8988T (cell line): Measurements from ENCODE around the gene KMT2D.

Experiments used
- DNase-seq: peaks from one replicate; pipeline ENCODE4 v3.0.0; 2011

KMT2D gene

DNA sequence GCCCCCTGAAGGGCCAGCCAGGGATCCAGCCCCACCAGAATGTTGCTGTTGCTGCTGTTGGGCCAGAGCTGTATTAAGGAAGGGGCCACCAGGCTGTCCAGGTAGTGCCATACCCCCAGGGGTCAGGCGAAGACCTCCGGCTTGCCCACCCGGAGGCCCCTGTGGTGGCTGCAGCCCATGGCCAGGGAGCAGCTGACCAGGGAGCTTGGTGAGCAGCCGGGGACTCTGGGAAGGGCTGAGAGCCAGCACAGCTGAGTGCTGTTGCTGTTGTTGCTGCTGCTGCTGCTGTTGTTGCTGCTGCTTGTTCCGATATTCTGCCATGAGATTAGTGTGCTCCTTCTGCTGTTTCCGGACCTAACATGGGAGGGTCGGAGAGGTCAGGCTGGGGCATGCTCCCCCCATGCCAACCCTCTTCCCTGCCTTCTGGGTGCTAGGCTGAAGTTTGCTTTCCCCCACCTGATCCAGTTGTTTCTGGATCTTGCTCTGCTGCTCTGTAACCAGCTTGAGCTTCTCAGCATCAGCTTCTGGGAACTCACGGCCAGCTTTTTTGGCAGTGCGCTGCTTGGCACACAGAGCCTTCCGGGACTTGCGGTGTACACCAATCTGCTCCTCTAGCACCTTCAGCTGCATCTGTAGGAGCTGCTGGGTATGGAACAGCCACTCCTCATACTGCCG is 26.8 kb downstream of the KMT2D start:
- DNase-seq: no peak

DNA sequence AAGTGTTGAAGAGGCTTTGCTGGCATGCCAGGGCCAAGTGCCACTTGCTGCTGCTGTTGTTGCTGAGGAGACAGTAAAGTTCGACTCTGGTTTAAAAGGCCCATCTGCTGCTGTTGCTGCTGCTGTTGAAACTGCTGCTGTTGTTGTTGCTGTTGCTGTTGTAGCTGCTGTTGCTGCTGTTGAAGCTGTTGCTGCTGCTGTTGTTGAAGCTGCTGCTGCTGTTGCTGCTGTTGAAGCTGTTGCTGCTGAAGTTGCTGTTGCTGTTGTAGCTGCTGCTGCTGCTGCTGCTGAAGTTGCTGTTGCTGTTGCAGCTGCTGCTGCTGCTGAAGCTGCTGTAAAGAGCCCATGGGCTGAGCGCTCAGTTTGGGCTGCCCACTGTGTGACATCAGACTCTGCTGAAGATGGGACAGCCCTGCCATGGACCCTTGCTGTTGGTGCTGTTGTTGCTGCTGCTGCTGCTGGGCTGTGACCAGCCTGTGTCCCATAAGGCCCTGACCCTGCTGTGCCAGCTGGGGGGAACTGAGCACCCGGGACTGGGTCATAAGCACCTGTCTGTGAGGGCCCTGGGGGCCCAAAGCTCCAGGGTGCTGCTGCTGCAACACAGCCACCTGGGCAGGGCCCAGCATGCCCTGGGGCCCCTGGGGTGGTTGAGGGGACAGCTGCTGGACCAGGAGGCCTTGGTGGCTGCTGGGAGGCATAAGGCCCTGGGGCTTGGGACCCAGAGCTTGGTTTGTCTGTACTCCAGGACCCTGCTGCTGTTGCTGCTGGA is 27.7 kb downstream of the KMT2D start:
- DNase-seq: no peak

DNA sequence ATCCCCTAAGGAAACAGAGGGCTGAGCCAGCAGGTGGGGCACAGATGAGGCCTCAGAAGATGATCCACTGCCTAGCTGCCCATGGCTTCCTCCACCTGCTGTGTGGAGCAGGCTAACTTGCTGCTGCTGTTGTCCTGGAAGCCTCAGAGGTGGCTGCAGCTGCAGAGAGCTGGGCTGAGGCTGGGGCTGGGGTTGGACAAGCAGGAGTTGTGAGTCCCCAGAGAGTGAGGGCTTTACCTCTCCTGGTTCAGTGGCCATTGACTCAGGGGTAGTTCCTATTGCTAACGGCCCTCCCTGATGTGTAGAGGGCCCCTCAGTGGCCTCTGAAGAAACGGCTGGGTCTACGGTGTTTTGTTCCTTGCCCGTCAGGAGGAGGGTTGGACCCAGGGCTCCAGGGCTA is 28.3 kb downstream of the KMT2D start:
- no peak for DNase-seq

DNA sequence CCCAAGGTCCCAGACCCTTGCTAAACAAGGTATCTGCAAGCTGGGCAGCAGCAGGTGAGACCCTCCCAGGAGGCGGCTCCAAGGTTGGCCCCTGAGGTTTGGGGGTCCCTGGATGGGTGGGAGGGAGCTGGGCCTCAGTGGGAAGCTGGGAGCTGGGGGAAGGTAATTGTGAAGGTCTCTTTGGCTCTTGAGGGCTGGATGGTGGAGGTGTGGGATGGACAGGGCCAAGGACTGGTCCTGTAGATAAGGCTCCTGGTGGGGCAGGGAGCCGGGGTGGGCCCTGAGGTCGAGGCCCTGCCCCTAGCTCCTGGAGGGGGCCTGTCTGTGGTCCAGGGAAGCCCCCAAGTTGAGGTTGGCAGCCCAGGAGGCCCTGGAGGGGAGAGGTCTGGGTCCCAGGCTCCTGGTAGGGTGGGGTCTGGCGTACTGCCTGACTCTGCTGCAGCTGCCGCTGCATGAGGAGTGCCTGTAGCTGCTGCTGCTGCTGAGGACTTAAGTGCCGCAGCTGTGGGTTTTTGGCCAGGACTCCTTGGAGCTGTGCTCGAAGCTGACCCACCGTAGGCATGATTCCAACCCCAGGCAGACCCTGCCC is 28.9 kb downstream of the KMT2D start:
- peak; percentile 5 for DNase-seq

DNA sequence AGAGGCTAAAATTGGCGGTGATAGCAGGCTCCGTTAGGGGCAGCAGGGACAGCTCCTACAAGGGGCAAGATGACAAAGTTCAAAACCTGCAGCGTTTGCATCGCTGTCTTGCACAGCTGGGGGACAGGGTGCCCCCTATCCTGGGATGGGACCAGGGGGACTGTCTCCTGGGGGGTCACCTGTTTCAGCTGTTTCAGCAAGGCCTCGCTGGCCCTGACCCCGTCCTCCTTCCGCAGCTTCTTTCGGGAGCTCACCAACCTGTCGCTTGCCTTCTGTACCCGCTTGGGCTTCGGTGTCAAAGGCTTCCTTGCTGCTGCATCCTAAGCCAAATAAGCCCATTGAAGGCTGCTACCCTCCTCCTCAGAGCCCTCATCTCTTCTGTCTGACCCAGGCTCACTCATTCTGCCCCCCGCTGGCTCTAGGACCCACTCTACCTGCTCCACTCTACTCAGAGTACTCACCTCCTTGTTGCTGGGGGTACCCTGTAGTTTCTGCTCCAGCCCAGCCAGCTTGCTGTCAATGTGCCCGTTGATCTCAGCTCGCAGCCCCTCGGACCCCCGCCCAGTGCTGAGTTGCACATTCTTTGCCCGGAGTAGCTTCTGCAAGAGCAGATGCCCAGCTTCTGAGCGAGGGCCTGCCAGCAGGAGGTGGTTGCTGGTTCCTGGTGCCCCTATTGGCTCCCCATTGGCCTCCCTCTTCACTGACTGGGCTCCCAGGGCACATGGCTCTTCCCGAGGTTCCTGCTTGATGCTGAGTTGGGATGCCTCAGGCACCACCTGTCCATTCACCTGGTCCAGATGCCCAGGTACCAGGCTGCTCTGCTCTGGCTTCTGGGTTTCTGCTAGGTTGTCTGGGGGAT is 29.7 kb downstream of the KMT2D start:
- DNase-seq: peak; percentile 14

DNA sequence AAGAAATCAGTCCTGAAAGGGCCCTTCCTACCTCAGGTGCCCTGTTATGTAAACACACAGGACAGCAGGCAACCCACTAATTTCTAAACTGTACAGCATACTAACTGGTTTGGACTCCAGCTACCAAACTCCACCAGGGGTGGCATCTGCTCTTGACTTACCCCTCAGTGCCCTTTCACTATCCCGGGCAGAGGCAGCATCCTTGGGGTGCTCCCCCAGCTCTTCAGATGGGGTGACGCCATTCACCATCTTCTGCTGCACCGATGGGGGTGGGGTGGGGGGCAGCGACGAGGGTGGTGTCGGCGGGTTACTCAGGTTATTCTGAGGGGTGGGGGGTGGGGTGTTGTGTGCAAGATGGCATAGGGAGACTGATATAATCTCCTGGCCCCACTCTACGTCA is 30.5 kb downstream of the KMT2D start:
- DNase-seq: peak; percentile 12

DNA sequence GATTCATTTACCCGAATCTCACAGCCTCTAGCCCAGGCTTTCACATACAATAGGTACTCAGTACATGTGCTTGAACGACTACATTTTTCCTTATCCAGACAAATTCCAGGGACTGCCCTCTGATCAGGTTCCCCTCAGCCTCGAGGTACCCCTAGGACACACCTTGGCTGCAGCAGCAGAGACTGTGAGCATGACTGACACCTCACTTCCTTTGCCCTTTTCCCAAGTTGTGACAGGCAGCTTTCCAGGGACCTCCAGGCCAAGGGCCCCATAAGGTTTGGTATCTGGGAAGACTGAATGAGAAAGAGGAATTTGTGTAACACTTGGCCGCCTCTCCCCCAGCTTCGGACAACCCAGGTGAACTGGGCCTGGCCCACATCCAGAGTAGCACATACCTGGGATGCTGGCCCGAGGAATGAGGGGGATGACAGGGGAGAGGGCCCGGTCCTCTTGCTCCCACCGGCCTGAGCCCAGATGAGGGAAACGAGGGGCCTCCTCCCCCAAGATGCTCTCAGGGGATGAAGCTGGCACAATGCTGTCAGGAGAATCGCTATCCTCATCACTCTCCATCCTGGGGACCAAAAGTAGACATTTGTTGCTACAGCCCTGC is 31.8 kb downstream of the KMT2D start:
- peak; percentile 2 for DNase-seq

DNA sequence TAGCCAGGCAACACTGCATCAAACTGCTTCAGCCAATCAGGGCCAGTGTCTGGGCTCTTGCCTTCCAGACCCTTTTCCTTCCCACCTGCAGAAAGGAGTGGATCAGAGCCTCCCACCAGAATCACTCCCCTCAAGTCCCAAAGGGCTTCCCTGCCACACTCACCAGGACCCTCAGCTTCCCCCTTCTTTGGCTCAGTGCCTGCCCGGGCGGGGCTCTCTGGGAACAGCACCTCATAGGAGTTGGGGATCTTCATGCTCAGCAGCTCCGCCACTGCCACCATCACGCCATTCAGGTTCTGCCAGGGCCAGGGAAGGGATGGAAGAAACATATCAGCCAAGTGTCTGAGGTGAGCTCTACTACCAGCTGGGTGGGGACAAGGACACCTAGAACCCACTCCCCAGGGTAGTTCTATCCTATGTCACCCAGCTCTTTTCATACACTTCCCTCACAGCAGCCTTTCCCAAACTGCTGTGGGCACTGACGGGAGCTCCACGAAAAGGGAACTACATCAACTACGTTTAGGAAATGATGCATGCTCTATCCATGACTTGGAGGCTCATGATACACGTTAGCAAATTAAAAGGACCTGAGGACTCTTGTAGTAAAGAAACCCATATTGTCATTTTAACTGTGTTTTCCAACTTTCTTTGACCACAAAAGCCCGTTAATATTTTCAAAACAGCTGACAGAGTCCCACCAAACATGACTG is 32.6 kb downstream of the KMT2D start:
- peak; percentile 5 for DNase-seq

DNA sequence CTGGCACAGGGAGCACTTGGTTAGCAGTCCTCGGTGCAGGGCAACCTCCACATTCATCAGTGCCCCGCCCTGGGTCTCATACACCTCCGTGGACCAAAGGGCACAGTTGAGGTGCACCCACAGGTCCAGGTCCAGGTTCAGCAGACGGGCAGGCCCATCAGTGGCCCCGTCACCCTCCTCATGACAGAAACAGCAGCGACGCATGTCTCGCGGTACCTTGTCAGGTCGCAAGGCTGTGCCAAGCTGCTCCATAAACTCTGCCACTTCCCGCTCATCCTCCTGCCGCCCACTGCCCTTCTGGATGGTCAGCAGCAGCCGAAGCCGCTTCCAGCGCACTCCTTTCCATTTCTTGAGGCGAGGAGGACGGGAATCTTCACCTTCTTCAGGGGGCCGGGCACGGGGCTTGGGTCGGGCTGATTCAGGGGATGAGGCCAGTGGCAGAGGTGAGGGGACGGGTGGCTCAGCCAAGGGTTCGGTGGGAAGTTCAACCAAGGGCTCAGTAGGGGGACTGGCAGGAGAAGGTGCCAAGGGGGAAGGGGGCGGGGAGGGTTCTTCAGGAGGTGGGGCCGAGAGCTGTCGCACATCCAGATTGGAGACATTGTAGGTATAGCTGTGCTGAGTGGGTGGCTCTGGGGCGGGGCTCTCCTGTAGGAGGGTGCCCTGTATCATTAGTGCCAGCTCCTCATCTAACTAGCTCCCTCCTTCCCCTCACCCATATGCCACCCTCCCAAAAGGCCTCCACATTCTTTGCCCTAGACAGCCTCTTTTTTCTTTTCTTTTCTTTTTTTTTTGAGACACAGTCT is 33.7 kb downstream of the KMT2D start:
- peak; percentile 35 for DNase-seq

DNA sequence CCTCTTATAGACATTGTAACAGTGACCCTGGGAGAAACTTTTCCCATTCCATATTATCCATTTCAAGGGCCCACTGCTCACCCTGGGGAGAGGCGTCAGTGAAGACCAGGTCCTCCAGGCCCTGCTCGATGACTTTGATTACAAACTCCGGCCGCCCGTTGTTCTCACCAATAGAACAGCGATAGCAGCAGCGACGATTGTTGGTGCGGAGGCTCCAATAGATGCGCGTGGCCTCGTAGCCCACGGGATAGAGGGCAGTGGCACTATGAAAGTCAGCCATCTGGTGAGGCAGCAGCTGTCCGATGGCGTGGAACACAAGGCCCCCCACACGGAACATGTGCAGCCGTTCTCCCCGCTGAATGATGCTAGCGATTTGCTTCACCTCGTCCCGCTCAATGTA is 34.5 kb downstream of the KMT2D start:
- no peak for DNase-seq

DNA sequence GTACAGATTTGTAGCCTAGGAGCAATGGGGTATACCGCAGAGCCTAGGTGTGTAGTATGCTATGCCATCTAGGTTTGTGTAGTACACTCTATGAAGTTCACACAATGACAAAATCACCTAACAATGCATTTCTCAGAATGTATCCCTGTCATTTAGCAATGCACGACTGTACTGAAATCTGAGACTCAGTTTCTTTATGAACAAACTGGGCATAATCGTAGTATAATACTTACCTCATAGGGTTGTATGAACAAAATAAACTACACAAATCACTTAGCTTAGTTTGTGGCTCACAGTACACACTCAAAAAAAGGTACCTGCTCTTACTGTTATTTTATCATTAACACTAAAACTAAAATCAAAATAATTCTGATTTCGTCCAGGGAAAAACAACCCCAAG is 35.1 kb downstream of the KMT2D start:
- no peak for DNase-seq

DNA sequence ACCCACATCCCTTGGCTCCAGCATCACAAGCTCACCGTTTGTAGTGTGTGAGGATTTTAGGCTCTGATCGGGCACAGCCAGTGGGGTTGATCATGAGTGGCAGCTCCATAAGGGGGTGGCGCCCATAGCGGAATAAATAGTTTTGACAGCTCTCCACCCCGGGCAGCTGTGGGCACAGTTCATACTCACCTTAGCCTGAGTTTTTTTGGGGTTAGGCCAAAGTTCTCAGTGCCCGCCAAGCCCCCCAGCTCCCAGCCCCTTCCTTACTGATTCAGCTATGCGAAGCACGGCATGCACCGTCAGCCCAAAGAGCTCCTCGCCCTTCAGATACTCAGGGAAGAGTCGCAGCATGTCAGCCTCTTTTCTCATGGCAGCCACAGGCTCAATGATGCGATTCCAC is 36.1 kb downstream of the KMT2D start:
- DNase-seq: no peak

DNA sequence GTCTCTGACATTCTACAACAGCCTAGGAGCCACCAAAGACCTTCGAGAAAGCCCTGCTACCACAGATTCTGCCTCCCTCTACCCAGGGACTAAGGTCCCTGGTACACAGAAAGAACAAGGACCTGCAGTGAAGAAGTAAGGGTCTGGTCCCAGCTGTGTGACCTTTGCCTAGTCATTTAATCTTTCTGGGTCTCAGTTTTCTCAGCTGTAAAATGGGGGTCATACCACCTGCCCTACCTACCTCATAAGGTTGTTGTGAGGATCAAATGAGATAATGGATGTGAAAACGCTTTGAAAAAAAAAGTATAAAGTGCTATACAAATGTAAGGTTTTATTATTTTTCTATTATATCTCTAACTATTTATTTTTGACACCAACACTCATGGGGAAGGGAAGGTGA is 36.8 kb downstream of the KMT2D start:
- peak; percentile 2 for DNase-seq

DNA sequence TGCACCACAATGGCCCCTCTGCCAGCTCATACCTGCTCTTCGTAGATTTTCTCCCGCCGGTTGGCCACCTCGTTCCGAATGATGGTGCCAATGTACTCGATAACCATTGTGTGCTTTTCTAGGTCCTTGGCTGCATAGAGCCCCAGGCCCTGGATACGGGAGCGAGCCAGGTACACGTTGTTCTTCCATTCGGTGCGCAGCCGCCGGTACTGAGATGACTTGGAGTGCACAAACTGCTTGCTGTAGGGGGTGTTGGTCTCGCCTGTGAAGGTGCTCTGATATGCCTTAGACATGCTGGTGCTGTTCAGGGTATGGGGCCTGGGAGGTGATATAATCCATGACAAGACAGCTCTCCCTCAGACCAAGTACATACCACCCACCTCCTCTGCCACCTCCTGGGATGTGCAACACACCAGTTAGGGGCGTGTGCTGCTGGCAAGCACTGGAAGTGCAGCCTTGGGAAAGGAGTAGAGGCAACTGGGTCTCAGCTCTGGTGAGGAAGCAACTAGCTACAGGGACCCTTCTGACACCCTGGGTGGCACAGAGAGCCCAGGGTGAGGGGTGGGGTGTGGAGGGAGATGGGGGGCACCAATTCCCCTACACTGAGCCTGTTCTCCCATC is 37.9 kb downstream of the KMT2D start:
- DNase-seq: peak; percentile 21

DNA sequence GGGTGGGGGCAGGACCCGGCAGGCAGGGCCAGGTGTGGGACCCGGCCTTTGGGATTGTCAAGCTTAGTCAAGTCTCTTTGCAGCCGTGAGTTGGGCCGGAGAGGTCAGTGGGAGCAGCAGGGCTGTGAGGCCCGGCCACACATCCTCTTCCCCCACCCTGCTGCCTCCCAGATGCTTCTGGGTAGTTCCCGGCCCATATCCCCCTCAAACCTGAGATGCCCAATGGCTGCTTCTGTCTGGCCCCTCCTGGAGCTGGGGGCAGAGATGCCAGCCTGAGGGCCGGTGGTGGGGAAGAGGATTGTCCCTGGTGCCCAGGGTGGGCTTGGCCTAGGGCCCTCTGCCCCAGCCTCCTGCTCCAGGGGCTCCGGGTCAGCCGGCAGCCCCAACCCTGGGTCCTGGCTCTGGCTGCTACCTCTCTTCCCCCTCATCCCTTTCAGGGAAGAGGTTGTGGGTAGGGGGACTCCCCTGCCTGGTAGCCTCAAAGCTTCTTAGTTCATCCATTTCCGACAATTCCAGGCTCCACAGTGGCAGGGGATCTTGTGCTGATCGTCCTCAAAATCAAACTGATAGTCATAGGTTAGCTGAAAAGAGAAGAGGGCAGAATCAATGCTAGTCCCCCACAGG is 39.2 kb downstream of the KMT2D start:
- peak; percentile 23 for DNase-seq

DNA sequence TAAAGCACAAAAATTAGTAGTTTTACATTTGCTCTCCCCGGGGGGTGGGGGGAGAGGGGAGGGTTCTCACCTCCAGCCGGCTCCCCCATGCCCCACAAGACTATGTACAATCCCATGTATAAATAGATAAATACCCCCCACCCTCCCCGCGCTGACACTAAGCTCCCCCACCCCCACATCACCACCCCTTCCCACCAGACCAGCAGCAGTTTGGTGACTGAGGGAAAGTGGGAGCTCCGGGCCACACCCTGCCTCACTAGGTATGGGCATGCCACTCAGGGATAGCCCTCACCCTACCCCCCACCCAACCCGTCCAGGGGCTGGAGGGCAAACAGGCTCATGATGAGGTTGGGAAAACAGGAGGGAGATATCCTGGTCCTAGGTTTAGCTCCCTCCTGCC is 40.2 kb downstream of the KMT2D start:
- DNase-seq: no peak

DNA sequence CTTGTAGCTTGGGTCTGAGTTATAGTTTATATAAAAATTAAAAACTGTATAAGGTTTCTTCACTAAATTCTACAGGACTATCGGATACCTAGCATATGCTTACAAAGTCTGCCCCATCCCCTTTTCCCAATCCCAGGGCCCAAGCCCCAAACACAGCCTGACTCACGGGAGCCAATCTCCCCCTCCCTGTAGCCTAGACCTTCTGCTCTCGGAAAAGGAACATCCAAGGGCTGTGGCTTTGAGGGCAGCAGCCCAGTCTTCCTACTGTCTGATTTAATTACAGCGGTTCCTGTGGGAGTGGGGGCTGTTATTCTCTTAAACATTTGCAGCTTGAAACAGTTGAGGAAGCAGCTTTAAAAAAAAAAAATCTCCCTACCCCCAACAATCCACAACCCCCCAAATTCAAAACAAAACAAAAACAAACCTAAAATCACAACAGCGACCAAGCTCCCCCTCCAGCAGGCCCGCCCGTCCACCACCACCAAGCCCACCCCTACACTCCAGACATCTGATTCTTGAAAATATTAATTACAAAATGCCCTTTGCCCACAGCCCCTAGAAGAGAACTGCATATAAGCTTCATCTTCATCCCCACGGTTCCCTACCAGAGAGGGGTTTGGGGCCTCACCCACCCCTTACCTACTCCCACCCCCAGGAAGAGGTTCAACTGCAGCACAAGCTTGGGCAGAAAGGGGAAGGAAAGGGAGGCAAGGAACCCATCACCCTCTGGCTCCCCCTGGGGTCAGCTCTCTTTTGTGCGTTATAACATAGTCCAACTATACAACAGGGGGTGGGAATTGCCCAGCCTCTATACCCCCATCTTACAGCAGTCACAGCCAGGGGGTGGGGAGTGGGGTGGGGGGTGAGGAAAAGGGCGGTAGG is 40.9 kb downstream of the KMT2D start:
- DNase-seq: peak; percentile 80

DNA sequence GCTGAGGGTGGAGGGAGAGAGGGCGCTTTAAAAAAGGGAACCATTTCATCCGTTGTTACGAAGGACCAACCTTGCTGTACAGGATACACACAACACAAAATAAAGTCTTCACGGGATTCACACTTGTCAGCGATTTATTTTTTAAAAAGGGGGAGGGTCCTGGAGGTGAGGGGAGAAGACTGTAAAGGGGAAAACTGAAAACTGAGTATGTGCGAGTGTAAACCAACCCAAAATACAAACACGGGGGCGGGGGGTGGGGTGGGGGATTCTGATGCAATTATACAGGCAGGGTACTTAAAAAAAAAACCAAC is 41.5 kb downstream of the KMT2D start:
- no peak for DNase-seq
